ENCODE data around the gene HACD4.

DNA sequence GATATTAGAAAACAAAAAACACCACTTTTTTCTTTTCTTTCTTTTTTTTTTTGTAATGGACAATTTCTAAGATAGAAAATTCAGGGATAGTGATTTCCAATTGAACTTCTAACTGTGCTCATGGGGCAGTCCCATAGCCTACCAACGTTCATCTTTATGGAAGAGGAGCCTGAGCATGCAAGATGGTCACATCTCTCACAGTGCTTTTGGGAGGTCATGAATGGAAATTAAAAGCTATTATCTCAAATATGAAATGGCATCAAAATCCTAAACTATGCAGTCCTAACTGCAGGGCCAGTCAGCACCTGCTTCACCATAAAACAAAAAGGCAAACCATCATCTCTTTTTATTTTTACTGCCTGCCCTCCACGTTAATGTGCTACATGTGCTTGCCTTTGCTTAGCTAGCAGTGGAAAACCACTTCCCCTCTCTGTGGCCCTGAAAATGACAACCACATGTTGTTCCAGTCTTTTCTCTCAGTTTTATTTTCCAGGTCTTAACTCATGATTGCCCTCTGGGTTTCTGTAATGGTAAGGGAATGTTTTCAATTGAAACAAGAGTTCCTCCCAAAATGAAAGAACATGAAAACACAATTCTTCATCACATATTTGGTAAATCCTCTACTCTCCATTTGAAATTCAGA is 29.6 kb upstream of the HACD4 start:
- TF ChIP-seq POLR2A (IDR thresholded peaks at IDR 0.05) = no peak
- TF ChIP-seq, protein P1, sequence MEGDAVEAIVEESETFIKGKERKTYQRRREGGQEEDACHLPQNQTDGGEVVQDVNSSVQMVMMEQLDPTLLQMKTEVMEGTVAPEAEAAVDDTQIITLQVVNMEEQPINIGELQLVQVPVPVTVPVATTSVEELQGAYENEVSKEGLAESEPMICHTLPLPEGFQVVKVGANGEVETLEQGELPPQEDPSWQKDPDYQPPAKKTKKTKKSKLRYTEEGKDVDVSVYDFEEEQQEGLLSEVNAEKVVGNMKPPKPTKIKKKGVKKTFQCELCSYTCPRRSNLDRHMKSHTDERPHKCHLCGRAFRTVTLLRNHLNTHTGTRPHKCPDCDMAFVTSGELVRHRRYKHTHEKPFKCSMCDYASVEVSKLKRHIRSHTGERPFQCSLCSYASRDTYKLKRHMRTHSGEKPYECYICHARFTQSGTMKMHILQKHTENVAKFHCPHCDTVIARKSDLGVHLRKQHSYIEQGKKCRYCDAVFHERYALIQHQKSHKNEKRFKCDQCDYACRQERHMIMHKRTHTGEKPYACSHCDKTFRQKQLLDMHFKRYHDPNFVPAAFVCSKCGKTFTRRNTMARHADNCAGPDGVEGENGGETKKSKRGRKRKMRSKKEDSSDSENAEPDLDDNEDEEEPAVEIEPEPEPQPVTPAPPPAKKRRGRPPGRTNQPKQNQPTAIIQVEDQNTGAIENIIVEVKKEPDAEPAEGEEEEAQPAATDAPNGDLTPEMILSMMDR (IDR thresholded peaks at IDR 0.05) = no peak
